GM23248 (cell line): Measurements from ENCODE around the gene P4HA2. TPM values are rescaled to one million over a fixed set of nuclear protein-coding genes. Genes with fewer than 3 reads are reported as not detected.

ENCODE experiments used
- DNase-seq: peaks from one replicate; pipeline ENCODE4 v3.0.0-alpha.2; 2015
- H2AFZ ChIP-seq: fragments of 200-600 bp; sonication (generic); 2 replicates; pipeline ENCODE4 v1.6.1; 2016; ENCODE audit warnings: antibody characterized with exemption
- H3F3A ChIP-seq: fragments of 200-600 bp; sonication (generic); 2 replicates; pipeline ENCODE4 v1.6.1; 2016; ENCODE audit warnings: mild to moderate bottlenecking, antibody characterized with exemption, mixed run types; ENCODE audit not compliant: insufficient read depth
- H3K27ac ChIP-seq: fragments of 200-600 bp; sonication (generic); 2 replicates; pipeline ENCODE4 v1.5.1; 2016; ENCODE audit warnings: mild to moderate bottlenecking
- H3K27me3 ChIP-seq: fragments of 200-600 bp; sonication (generic); replicated peaks from 2 replicates; pipeline ENCODE4 v1.6.1; 2016; ENCODE audit warnings: mild to moderate bottlenecking; ENCODE audit not compliant: insufficient read depth
- H3K36me3 ChIP-seq: fragments of 200-600 bp; sonication (generic); 2 replicates; pipeline ENCODE4 v1.6.1; 2016; ENCODE audit warnings: low read depth, mild to moderate bottlenecking
- H3K4me1 ChIP-seq: fragments of 200-600 bp; sonication (generic); 2 replicates; pipeline ENCODE4 v1.6.1; 2016; ENCODE audit warnings: mild to moderate bottlenecking; ENCODE audit not compliant: insufficient read depth
- H3K4me2 ChIP-seq: fragments of 200-600 bp; sonication (generic); one replicate; pipeline ENCODE4 v1.6.1; 2016; ENCODE audit warnings: mild to moderate bottlenecking; ENCODE audit not compliant: unreplicated experiment
- H3K4me3 ChIP-seq: fragments of 200-600 bp; sonication (generic); 2 replicates; pipeline ENCODE4 v1.5.1; 2016; ENCODE audit warnings: mild to moderate bottlenecking
- H3K79me2 ChIP-seq: fragments of 200-600 bp; sonication (generic); 2 replicates; pipeline ENCODE4 v1.6.1; 2016; ENCODE audit warnings: mild to moderate bottlenecking; ENCODE audit not compliant: insufficient read depth
- H3K9ac ChIP-seq: fragments of 200-600 bp; sonication (generic); 2 replicates; pipeline ENCODE4 v1.6.1; 2016; ENCODE audit warnings: mild to moderate bottlenecking
- H3K9me2 ChIP-seq: fragments of 200-600 bp; sonication (generic); 2 replicates; pipeline ENCODE4 v1.6.1; 2016; ENCODE audit warnings: mixed run types, mild to moderate bottlenecking, moderate library complexity; ENCODE audit not compliant: insufficient read depth
- H3K9me3 ChIP-seq: fragments of 200-600 bp; sonication (generic); one replicate; pipeline ENCODE4 v1.6.1; 2017; ENCODE audit warnings: low read depth
- H4K20me1 ChIP-seq: fragments of 200-600 bp; sonication (generic); 2 replicates; pipeline ENCODE4 v1.6.0; 2016; ENCODE audit not compliant: insufficient read depth
- EZH2 ChIP-seq: fragments of 200-600 bp; sonication (generic); IDR thresholded peaks from 2 replicates; pipeline ENCODE4 v1.6.1; 2018; ENCODE audit warnings: antibody characterized with exemption, mild to moderate bottlenecking; ENCODE audit not compliant: insufficient read depth, poor library complexity, severe bottlenecking
- EZH2phosphoT487 ChIP-seq: fragments of 200-600 bp; sonication (generic); IDR thresholded peaks from 2 replicates; pipeline ENCODE4 v1.6.1; 2018; ENCODE audit warnings: antibody characterized with exemption, moderate library complexity, mild to moderate bottlenecking, low read depth; ENCODE audit not compliant: insufficient read depth
- WGBS, 2 experiments: methylation state at CpG; one replicate each; pipeline ENCODE4 v1.1.6; 2015 to 2017; ENCODE audit warnings: low lambda C conversion rate in 2 of 2, low coverage in 1 of 2; ENCODE audit errors: missing lambda C conversion rate in 2 of 2; 5-methylcytosine and 5-hydroxymethylcytosine counted together
- in situ Hi-C: fragments of 300-500 bp; cut with MboI; formaldehyde crosslinking; loops from 2 replicates; pipeline ENCODE4 v1.15.0; 2020
- polyA plus RNA-seq: library from polyadenylated mRNA; unstranded; fragments of >200 nt; fragmentation: Nextera tagmentation; extraction: Ambion mirVana; gene quantifications from 2 replicates; pipeline ENCODE4 v1.2.1, GENCODE V29; 2016
- total RNA-seq: library from RNA; depleted of rRNA; stranded (reverse); fragments of >200 nt; shearing (Covaris generic); gene quantifications from 2 replicates; pipeline ENCODE4 v1.2.3, GENCODE V29; 2014

P4HA2 gene
- total and polyA plus RNA-seq, 2 experiments from 2014 or later = 337 to 353 TPM

DNA sequence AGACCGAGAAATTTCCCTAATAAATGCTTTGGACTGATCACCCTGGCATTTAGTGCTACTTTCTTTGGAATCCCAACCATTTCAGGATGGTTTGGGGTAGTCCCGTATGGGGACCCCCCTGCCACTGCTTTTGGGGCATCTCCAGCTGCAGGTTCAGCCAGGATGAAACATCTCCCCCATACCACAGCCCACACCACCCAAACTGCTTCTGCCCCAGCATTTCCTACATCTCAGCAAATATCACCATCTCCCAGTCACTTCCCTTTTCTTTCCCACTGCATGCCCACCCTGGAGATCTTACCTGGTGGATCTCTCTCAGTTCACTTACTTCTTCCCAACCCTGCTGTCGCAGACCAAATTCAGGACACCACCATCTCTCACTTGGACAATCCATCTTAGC lies 4.8 kb upstream of the P4HA2 start:
- H3K4me1 ChIP-seq = no peaks in the 10 kb centered on the region
- no peak for DNase-seq
- H3K4me3 ChIP-seq = no peak overlapping the region
- 0 out of 2 replicates have a peak, but pooled peaks cover 8% of the 10 kb centered on the region for H3F3A ChIP-seq
- no peak overlapping the region for H3K4me2 ChIP-seq
- TF ChIP-seq EZH2 (no peak), EZH2phosphoT487 (no peak)
- no peak overlapping the region for H3K9ac ChIP-seq
- 64% methylated on average over 3 of the region's 3 CpGs for WGBS, 2 experiments
- H3K27ac ChIP-seq = no peak overlapping the region
- no peaks in the 10 kb centered on the region for H3K79me2 ChIP-seq
- H4K20me1 ChIP-seq = no peaks in the 10 kb centered on the region
- H3K36me3 ChIP-seq = no peaks in the 10 kb centered on the region
- H3K27me3 ChIP-seq = no peaks in the 10 kb centered on the region
- no peaks in the 10 kb centered on the region for H3K9me2 ChIP-seq
- H2AFZ ChIP-seq = no peak overlapping the region
- H3K9me3 ChIP-seq = no peaks in the 10 kb centered on the region
- in situ Hi-C loops = no loop called here

DNA sequence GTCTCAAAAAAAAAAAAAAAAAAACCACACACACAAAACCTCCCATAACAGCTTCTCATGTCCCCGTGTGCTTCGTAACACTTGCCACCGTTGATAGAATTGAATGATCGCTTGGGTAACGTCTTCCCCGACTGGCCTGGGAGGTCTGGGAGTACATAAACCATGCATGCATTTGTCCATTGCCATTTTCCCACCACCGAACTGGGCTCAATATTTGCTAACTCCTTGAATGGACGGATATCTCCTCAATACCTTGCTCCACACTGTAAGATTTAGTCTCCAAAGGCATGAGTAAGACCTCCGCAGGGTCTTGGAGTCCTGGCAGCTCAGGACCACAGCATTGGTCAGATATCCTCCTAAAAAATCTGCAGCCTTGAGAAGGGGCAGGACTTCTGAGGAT lies 3.2 kb upstream of the P4HA2 start:
- DNase-seq = no peak
- Histone ChIP-seq H3K9me2 (no peaks in the 10 kb centered on the region), H2AFZ (no peak overlapping the region), H4K20me1 (no peaks in the 10 kb centered on the region), H3K4me3 (no peak overlapping the region), H3K27ac (no peak overlapping the region), H3K4me1 (peaks cover 8% of the 10 kb centered on the region), H3F3A (peaks cover 9% of the 10 kb centered on the region), H3K79me2 (peaks cover 12% of the 10 kb centered on the region), H3K36me3 (no peaks in the 10 kb centered on the region), H3K27me3 (no peaks in the 10 kb centered on the region), H3K4me2 (no peak overlapping the region), H3K9ac (no peak overlapping the region), H3K9me3 (no peaks in the 10 kb centered on the region)
- in situ Hi-C loops = no loop called here
- 92% methylated on average over 9 of the region's 9 CpGs for WGBS, 2 experiments
- TF ChIP-seq EZH2 = no peak
- TF ChIP-seq EZH2phosphoT487 = no peak

DNA sequence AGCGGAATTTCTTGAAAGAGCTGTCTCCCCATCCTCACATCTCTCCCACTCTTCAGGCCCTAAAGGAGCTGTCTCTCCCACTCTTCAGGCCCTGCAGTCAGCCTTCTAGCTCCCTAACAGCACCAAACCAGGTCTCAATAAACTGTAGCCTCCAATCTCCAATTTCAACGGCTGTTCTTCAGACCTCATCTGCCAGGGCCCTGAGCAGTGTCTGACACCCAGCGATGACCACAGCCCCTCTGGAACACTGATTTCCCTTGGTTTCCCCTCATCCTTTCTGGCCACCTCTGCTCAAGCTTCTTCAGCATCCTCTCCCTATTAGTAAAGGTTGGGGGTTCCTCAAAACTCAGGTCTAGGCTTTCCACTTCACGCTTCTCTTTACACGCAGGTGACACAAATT lies 1.6 kb upstream of the P4HA2 start:
- no peaks in the 10 kb centered on the region for H3K9me3 ChIP-seq
- H3K36me3 ChIP-seq = no peaks in the 10 kb centered on the region
- H3K27ac ChIP-seq = no peak overlapping the region
- no peaks in the 10 kb centered on the region for H3K9me2 ChIP-seq
- no peak overlapping the region for H3K9ac ChIP-seq
- no peak for DNase-seq
- WGBS, 2 experiments = 98 to 100% methylated on average over 5 of the region's 5 CpGs
- H3K27me3 ChIP-seq = no peaks in the 10 kb centered on the region
- no peaks in the 10 kb centered on the region for H4K20me1 ChIP-seq
- in situ Hi-C loops = no loop called here
- peaks cover 18% of the 10 kb centered on the region for H3K79me2 ChIP-seq
- peaks cover 24% of the 10 kb centered on the region for H3F3A ChIP-seq
- no peak for TF ChIP-seq EZH2
- TF ChIP-seq EZH2phosphoT487 = no peak
- no peak overlapping the region for H3K4me3 ChIP-seq
- H3K4me2 ChIP-seq = no peak overlapping the region
- H3K4me1 ChIP-seq = peaks cover 25% of the 10 kb centered on the region
- H2AFZ ChIP-seq = no peak overlapping the region

DNA sequence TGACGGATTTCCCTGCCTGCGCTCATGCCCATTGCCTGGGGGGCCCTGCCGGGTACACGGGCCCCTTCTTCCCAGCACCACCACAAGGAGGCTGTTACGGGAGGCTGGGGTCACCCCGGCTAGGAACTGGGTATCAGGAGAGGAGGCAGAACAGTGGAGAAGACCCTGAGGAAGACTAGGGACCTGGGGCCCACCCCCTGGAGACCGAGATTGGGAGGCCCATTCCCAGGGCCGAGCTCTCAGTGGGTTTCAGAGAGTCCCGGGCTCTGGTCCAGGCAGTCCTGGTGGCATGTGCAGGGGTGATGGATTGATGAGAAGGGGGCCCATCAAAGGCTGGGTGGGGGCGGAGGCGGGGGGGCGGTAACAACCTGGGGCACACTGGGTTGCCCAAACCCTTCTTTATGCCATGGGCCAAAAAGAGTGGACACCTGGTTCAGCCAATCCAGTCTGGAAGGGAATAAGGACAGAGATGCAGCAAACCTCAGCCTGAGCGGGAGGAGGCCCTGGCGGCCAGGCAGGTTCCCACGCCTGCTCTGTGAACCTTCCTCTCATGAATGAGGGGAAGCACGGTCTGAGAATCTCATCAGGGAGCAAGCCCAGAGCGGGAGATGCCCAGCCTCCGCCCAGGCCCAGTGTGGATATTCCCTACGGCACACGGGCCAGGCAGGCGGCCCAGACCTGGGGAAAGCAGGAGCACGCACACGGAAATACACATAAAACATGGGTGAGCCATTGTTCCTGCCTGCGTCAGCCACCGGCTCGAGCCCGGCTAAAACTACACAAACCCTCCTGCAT lies 785 bp upstream of the P4HA2 start:
- Histone ChIP-seq H3K9me3 (no peaks in the 10 kb centered on the region), H3K79me2 (peaks cover 25% of the 10 kb centered on the region), H3F3A (peaks cover 32% of the 10 kb centered on the region), H3K4me2 (peak overlapping the region; percentile 83), H3K36me3 (no peaks in the 10 kb centered on the region), H2AFZ (peak overlapping the region; percentile 49), H3K9ac (peak overlapping the region; percentile 94), H3K4me3 (peak overlapping the region; percentile 81), H3K4me1 (peaks cover 33% of the 10 kb centered on the region), H4K20me1 (no peaks in the 10 kb centered on the region), H3K27me3 (no peaks in the 10 kb centered on the region), H3K9me2 (no peaks in the 10 kb centered on the region), H3K27ac (0 out of 2 replicates have a peak overlapping the region, but pooled peaks have one; percentile 99)
- 75 to 83% methylated on average over 18 to 25 of the region's 27 CpGs for WGBS, 2 experiments
- DNase-seq = no peak
- in situ Hi-C loops = no loop called here
- TF ChIP-seq EZH2phosphoT487 (no peak), EZH2 (no peak)
